Body of pancreas (tissue), 4 donors: ENCODE measurements around the gene IL4I1. TPM values are rescaled to one million over a fixed set of nuclear protein-coding genes. Genes with fewer than 3 reads are reported as not detected.
A peak's percentile ranks its signal among the peaks of the same experiment; 100 is the strongest.

ENCODE experiments used
- ATAC-seq: fragments of 150-250 bp; one replicate; pipeline ENCODE4 v1.9.1; 2016
- DNase-seq, 4 donors: peaks; one replicate each; pipeline ENCODE4 v3.0.0-alpha.2; 2019
- H3K27ac ChIP-seq, 4 donors: fragments of 200-600 bp; sonication (generic); 1 replicate in 3 of 4; 2 replicates in 1 of 4; pipeline versions ENCODE4 v1.5.1 to v1.6.1; 2016 to 2019; ENCODE audit warnings: mild to moderate bottlenecking in 1 of 4, mixed read lengths in 1 of 4, moderate library complexity in 1 of 4
- H3K27me3 ChIP-seq, 2 donors: fragments of 200-600 bp; sonication (generic); one replicate each; pipeline ENCODE4 v1.6.0; 2016; ENCODE audit warnings: mild to moderate bottlenecking in 1 of 2
- H3K36me3 ChIP-seq, 2 donors: fragments of 200-600 bp; sonication (generic); replicated peaks in 1 of 2; 2 replicates each; pipeline ENCODE4 v1.5.1; 2016; ENCODE audit warnings: low read depth in 2 of 2; ENCODE audit not compliant: insufficient read depth in 1 of 2
- H3K4me1 ChIP-seq: fragments of 200-600 bp; sonication (generic); one replicate; pipeline ENCODE4 v1.6.0; 2016
- H3K4me3 ChIP-seq, 2 donors: fragments of 200-600 bp; sonication (generic); 1 replicate in 1 of 2; 2 replicates in 1 of 2; pipeline ENCODE4 v1.5.1; 2016 to 2019
- H3K9me3 ChIP-seq, 3 donors: fragments of 200-600 bp; sonication (generic); 1 replicate in 2 of 3; 2 replicates in 1 of 3; pipeline ENCODE4 v1.5.1; 2016
- CTCF ChIP-seq, 7 experiments: fragments of 450-650 bp in 4 of 7; fragments of 200-600 bp in 3 of 7; sonication (generic) in 3 of 7; IDR thresholded peaks; one replicate each; pipeline ENCODE4 v1.5.1; 2016 to 2019; ENCODE audit warnings: antibody characterized with exemption in 7 of 7
- POLR2A ChIP-seq, 3 donors: fragments of 450-650 bp; IDR thresholded peaks; one replicate each; pipeline ENCODE4 v1.6.1; 2016; ENCODE audit warnings: antibody characterized with exemption in 3 of 3, mild to moderate bottlenecking in 2 of 3
- WGBS, 2 donors: methylation state at CpG; one replicate each; pipeline ENCODE4 v1.1.5; 2017; 5-methylcytosine and 5-hydroxymethylcytosine counted together
- intact Hi-C: fragments of 100-400 bp; cut with DNase I; formaldehyde crosslinking; loops from one replicate; pipeline ENCODE4 v1.15.1; 2023
- total RNA-seq, 2 donors: library from RNA; depleted of rRNA; stranded (reverse); fragments of >200 nt; gene quantifications; one replicate each; pipeline ENCODE4 v1.1.0, GENCODE V29; 2016

IL4I1 gene
- total RNA-seq, 2 donors from 2014 or later, result 0.52 TPM; not detected in 1

- DNase-seq, result no peak
Measured at GRCh38 chr19:49887665-49888509, 8.8 kb downstream of the IL4I1 start.

GRCh38 chr19:49887037-49887664, 9.5 kb downstream of the IL4I1 start:
- H3K27ac ChIP-seq, result no peak overlapping the region
- peaks cover 24 to 27% of the 10 kb centered on the region in 2 donors for H3K36me3 ChIP-seq
- peaks cover 9% of the 10 kb centered on the region for H3K4me1 ChIP-seq
- no peak overlapping the region for H3K4me3 ChIP-seq
- no peak for ATAC-seq
- DNase-seq, result no peak
- H3K9me3 ChIP-seq, result no peaks in the 10 kb centered on the region
- no peaks in the 10 kb centered on the region for H3K27me3 ChIP-seq
- intact Hi-C loops, result no loop called here
- no peak for TF ChIP-seq CTCF (IDR thresholded peaks at IDR 0.05)
- TF ChIP-seq POLR2A (IDR thresholded peaks at IDR 0.05), result no peak
- 68 to 87% methylated on average over 16 to 23 of the region's 23 CpGs for WGBS, 2 donors

More at GRCh38 chr19:49887665-49888509, 8.8 kb downstream of the IL4I1 start:
- ATAC-seq, result no peak
- peaks cover 9% of the 10 kb centered on the region for H3K4me1 ChIP-seq
- peaks cover 16 to 21% of the 10 kb centered on the region in 2 donors for H3K36me3 ChIP-seq
- no peaks in the 10 kb centered on the region for H3K27me3 ChIP-seq
- no peak overlapping the region for H3K4me3 ChIP-seq
- intact Hi-C loops, result no loop called here
- H3K27ac ChIP-seq, result no peak overlapping the region
- no peak for TF ChIP-seq POLR2A (IDR thresholded peaks at IDR 0.05)
- TF ChIP-seq CTCF (IDR thresholded peaks at IDR 0.05), result no peak
- no peaks in the 10 kb centered on the region for H3K9me3 ChIP-seq
- WGBS, 2 donors, result 81 to 88% methylated on average over 34 to 54 of the region's 54 CpGs

GRCh38 chr19:49884760-49885159, 11.9 kb downstream of the IL4I1 start:
- H3K9me3 ChIP-seq, result no peaks in the 10 kb centered on the region
- 94 to 100% methylated on average over 2 to 3 of the region's 3 CpGs for WGBS, 2 donors
- no peak overlapping the region for H3K27ac ChIP-seq
- H3K36me3 ChIP-seq, result peaks cover 36 to 42% of the 10 kb centered on the region in 2 donors
- no peak overlapping the region for H3K4me3 ChIP-seq
- no peak for DNase-seq
- TF ChIP-seq POLR2A (IDR thresholded peaks at IDR 0.05), result no peak
- TF ChIP-seq CTCF (IDR thresholded peaks at IDR 0.05), result no peak
- ATAC-seq, result no peak
- no peaks in the 10 kb centered on the region for H3K27me3 ChIP-seq
- intact Hi-C loops, result no loop called here
- H3K4me1 ChIP-seq, result peaks cover 1% of the 10 kb centered on the region

- Histone ChIP-seq H3K4me3 (no peak overlapping the region), H3K9me3 (no peaks in the 10 kb centered on the region), H3K27me3 (no peaks in the 10 kb centered on the region), H3K27ac (no peak overlapping the region), H3K36me3 (peaks cover 36 to 42% of the 10 kb centered on the region in 2 donors), H3K4me1 (no peaks in the 10 kb centered on the region)
- TF ChIP-seq POLR2A (IDR thresholded peaks at IDR 0.05), result no peak
- TF ChIP-seq CTCF (IDR thresholded peaks at IDR 0.05), result no peak
- ATAC-seq (no peak), DNase-seq (peak in 1 of 4 donors; percentile 11)
- 90 to 97% methylated on average over 6 to 13 of the region's 18 CpGs for WGBS, 2 donors
- intact Hi-C loops, result no loop called here
Measured at GRCh38 chr19:49884109-49884508, 12.6 kb downstream of the IL4I1 start.
